Measurements from ENCODE around the gene OR10X1.

The OR10X1 gene

GRCh38 chr1:158579733-158580132 lies at the start of gene OR10X1:
OR10X1 (minus strand) TSS chr1:158579899; CDS start chr1:158579899, 0 bp downstream.
- ATAC-seq: no peak
- H3K27ac Mint-ChIP-seq: no peak within 1 kb of the TSS
- H3K9me3 Mint-ChIP-seq: no peaks in the 10 kb centered on the region
- H3K27me3 Mint-ChIP-seq: peaks cover 8% of the 10 kb centered on the region
- no peaks in the 10 kb centered on the region for H3K4me1 Mint-ChIP-seq
- no peaks in the 10 kb centered on the region for H3K36me3 Mint-ChIP-seq (ENCODE audit: low read depth)
- H3K4me3 Mint-ChIP-seq: no peak within 1 kb of the TSS
- no peak for DNase-seq

GRCh38 chr1:158613764-158614163 lies 34.1 kb upstream of the OR10X1 start:
- Mint-ChIP-seq H3K27me3 (peaks cover 5% of the 10 kb centered on the region), H3K9me3 (no peaks in the 10 kb centered on the region), H3K36me3 (ENCODE audit: low read depth) (no peaks in the 10 kb centered on the region), H3K4me1 (no peaks in the 10 kb centered on the region), H3K4me3 (no peak overlapping the region), H3K27ac (no peak overlapping the region)
- DNase-seq: no peak
- ATAC-seq: no peak

- no peaks in the 10 kb centered on the region for H3K36me3 Mint-ChIP-seq (ENCODE audit: low read depth)
- no peaks in the 10 kb centered on the region for H3K4me1 Mint-ChIP-seq
- H3K9me3 Mint-ChIP-seq: no peaks in the 10 kb centered on the region
- no peak overlapping the region for H3K4me3 Mint-ChIP-seq
- peaks cover 5% of the 10 kb centered on the region for H3K27me3 Mint-ChIP-seq
- no peak overlapping the region for H3K27ac Mint-ChIP-seq
- DNase-seq: no peak
- no peak for ATAC-seq
Observed at GRCh38 chr1:158611916-158612315, 32.2 kb upstream of the OR10X1 start.

DNA sequence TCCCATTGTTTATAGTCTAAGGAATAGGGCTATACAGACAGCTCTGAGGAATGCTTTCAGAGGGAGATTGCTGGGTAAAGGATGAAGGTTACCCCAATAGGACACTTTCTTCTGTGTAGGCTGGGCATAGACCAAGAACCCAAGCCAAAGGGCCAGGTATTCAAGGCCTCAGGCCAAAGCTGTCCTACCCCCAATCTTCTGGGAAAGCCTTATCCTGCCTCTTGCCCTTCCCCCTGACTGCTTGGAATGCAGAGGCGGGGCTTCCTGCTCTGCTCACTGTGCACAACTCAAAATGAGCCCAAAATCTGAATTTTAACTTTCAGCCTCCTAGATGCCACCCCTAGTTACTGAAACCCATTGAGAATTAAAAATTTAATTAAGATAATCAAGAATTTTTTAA lies 27.6 kb upstream of the OR10X1 start:
- H3K36me3 Mint-ChIP-seq (ENCODE audit: low read depth): no peaks in the 10 kb centered on the region
- no peak overlapping the region for H3K27ac Mint-ChIP-seq
- DNase-seq: no peak
- no peaks in the 10 kb centered on the region for H3K27me3 Mint-ChIP-seq
- ATAC-seq: no peak
- H3K9me3 Mint-ChIP-seq: no peaks in the 10 kb centered on the region
- H3K4me3 Mint-ChIP-seq: no peak overlapping the region
- H3K4me1 Mint-ChIP-seq: no peaks in the 10 kb centered on the region

- Mint-ChIP-seq H3K27ac (no peak within 1 kb of the TSS), H3K9me3 (no peaks in the 10 kb centered on the region), H3K4me1 (no peaks in the 10 kb centered on the region), H3K27me3 (peaks cover 2% of the 10 kb centered on the region), H3K36me3 (ENCODE audit: low read depth) (no peaks in the 10 kb centered on the region), H3K4me3 (no peak within 1 kb of the TSS)
- ATAC-seq (no peak), DNase-seq (no peak)
Observed at GRCh38 chr1:158604968-158605367, 25.3 kb upstream of the OR10X1 start, which contains the start of gene OR10Z1. OR10Z1 (plus strand) TSS chr1:158605268; CDS start chr1:158606439, 1,171 bp downstream.

DNA sequence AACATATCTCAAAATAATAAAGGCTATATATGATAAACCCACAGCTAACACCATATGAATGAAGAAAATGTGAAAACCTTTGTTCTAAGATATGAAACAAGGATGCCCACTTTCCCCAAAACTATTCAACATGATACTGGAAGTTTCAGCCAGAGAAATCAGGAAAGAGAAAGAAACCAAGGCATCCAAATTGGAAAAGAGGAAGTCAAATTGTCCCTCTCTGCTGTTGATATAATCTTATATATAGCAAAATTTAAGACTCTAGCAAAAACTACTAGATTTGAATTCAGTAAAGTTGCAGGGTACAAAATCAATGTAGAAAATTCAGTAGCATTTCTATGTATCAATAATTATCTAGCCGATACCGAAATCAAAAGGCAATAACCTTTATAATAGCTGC lies 21.0 kb upstream of the OR10X1 start:
- Mint-ChIP-seq H3K4me1 (no peaks in the 10 kb centered on the region), H3K27ac (no peak overlapping the region), H3K9me3 (peaks cover 22% of the 10 kb centered on the region), H3K27me3 (peaks cover 8% of the 10 kb centered on the region), H3K36me3 (ENCODE audit: low read depth) (peaks cover 9% of the 10 kb centered on the region), H3K4me3 (no peak overlapping the region)
- ATAC-seq (no peak), DNase-seq (no peak)

DNA sequence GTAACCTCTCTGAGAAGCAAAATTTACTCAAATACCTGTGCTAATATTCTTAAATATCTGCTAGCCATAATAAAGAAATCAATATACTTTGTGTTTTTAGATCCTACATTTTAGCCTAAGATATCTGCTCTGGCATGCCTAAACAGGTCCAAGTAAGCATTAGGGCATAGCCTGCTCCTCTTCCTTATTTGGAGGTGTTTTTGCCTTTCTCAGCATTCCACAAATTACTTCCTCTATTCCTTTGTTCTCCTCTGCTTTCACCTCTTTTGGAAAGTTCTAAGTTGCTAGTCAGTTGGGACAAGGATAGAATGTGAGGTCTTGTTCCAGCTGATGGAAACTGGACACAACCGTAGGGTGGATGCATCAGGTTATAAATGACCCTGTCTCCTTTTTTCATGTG lies 7.2 kb upstream of the OR10X1 start:
- Mint-ChIP-seq H3K9me3 (peaks cover 4% of the 10 kb centered on the region), H3K36me3 (ENCODE audit: low read depth) (no peaks in the 10 kb centered on the region), H3K27me3 (peaks cover 10% of the 10 kb centered on the region), H3K4me3 (no peak overlapping the region), H3K27ac (no peak overlapping the region), H3K4me1 (no peaks in the 10 kb centered on the region)
- no peak for ATAC-seq
- DNase-seq: no peak

- no peaks in the 10 kb centered on the region for H3K4me1 Mint-ChIP-seq
- H3K36me3 Mint-ChIP-seq (ENCODE audit: low read depth): no peaks in the 10 kb centered on the region
- ATAC-seq: no peak
Observed at GRCh38 chr1:158583962-158584361, 4.3 kb upstream of the OR10X1 start.

DNA sequence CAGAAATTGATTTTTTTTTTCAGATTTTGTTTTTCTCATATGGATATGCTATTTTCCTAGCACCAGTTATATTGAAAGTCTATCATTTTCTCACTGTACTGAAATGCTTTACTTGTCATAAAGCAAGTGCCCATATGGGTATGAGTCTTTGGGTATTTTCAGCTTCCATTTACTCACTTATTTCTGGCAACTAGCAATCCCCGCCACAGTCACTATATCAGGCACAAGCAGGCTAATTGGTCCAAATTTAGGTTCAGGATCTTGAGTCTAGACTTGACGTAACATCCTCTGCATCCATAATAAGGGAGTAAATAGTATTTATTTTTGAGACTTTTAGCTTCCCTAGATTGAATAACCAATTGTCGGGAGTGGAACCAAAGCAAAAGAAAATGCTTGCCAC lies 2.1 kb downstream of the OR10X1 start:
- no peak overlapping the region for H3K4me3 Mint-ChIP-seq
- H3K27ac Mint-ChIP-seq: no peak overlapping the region
- DNase-seq (no peak), ATAC-seq (no peak)
- H3K4me1 Mint-ChIP-seq: no peaks in the 10 kb centered on the region
- no peaks in the 10 kb centered on the region for H3K36me3 Mint-ChIP-seq (ENCODE audit: low read depth)
- no peaks in the 10 kb centered on the region for H3K9me3 Mint-ChIP-seq
- H3K27me3 Mint-ChIP-seq: peaks cover 13% of the 10 kb centered on the region

More at GRCh38 chr1:158583962-158584361, 4.3 kb upstream of the OR10X1 start:
- no peak for DNase-seq
- no peak overlapping the region for H3K4me3 Mint-ChIP-seq
- no peak overlapping the region for H3K27ac Mint-ChIP-seq
- peaks cover 4% of the 10 kb centered on the region for H3K9me3 Mint-ChIP-seq
- H3K27me3 Mint-ChIP-seq: peaks cover 6% of the 10 kb centered on the region

DNA sequence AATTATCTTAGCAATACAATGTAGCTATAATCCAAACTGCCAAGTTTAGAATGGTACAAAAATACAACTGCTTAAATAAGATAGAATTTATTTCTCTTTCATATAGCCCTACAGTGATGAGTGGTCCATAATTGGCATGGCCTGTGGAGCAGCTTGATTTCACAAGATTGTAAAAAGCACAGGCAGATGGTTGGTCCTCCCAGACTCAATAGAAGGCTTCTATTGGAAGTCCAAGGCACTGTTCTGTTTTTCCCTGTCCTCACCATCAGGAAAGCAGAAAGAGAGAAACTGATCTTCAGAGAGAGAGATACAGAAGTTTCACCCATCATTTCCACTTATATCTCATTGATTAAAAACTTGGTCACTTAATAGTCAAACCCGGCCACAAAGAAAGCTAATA lies 7.5 kb downstream of the OR10X1 start:
- H3K27me3 Mint-ChIP-seq: peaks cover 12% of the 10 kb centered on the region
- no peak overlapping the region for H3K27ac Mint-ChIP-seq
- ATAC-seq (no peak), DNase-seq (no peak)
- no peaks in the 10 kb centered on the region for H3K36me3 Mint-ChIP-seq (ENCODE audit: low read depth)
- no peak overlapping the region for H3K4me3 Mint-ChIP-seq
- no peaks in the 10 kb centered on the region for H3K4me1 Mint-ChIP-seq
- H3K9me3 Mint-ChIP-seq: peaks cover 5% of the 10 kb centered on the region

- H3K4me1 Mint-ChIP-seq: no peaks in the 10 kb centered on the region
- H3K9me3 Mint-ChIP-seq: peaks cover 5% of the 10 kb centered on the region
- H3K27me3 Mint-ChIP-seq: peaks cover 13% of the 10 kb centered on the region
- H3K27ac Mint-ChIP-seq: no peak within 1 kb of the TSS
- H3K36me3 Mint-ChIP-seq (ENCODE audit: low read depth): no peaks in the 10 kb centered on the region
- no peak for DNase-seq
- no peak for ATAC-seq
- no peak within 1 kb of the TSS for H3K4me3 Mint-ChIP-seq
Observed at GRCh38 chr1:158570480-158570879, 9.2 kb downstream of the OR10X1 start, which contains the start of gene OR6P1. OR6P1 (minus strand) TSS chr1:158570580; CDS start chr1:158563604, 6,976 bp downstream.

DNA sequence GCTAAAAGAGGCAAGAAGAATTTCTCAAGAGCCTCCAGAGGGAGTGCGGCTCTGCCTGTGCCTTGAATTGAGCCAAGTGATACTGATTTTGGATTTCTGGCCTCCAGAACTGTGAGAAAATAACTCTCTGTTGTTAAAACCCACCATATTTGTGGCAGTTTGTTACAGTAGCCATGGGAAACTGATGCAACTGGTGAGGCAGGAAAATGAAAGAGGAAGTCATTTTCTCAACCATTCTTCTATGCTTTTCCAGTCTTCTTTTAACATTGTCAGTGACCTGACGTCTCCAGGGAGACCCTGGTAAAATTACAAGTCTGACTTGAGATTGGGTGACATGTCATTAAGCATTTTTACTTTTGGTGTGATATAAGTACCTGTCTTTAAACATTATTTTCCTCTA lies 15.1 kb downstream of the OR10X1 start:
- no peak for ATAC-seq
- H3K9me3 Mint-ChIP-seq: peaks cover 5% of the 10 kb centered on the region
- H3K4me1 Mint-ChIP-seq: peaks cover 7% of the 10 kb centered on the region
- DNase-seq: no peak
- no peaks in the 10 kb centered on the region for H3K36me3 Mint-ChIP-seq (ENCODE audit: low read depth)
- no peak overlapping the region for H3K4me3 Mint-ChIP-seq
- H3K27ac Mint-ChIP-seq: no peak overlapping the region
- H3K27me3 Mint-ChIP-seq: peaks cover 11% of the 10 kb centered on the region

DNA sequence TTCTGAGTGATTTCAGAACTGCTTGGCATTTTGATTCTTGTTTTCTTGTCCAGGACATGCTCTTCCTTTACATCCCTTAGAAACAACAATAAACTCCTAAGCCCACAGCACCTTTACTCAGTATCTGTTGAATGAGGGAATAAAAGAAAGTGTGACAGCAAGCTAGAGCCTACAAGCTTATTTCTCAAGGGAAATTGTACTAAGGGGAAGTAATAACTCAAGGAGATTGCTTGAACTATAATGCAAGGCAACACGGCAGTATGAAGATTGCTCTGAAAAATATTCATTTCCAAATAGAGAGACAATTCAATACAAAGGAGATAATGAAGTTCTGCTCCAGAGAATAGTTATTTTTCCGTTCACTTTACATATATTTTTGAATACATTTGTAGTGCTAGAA lies 15.8 kb downstream of the OR10X1 start:
- Mint-ChIP-seq H3K27ac (no peak overlapping the region), H3K36me3 (ENCODE audit: low read depth) (no peaks in the 10 kb centered on the region), H3K4me1 (peaks cover 7% of the 10 kb centered on the region), H3K9me3 (peaks cover 5% of the 10 kb centered on the region), H3K27me3 (peaks cover 11% of the 10 kb centered on the region), H3K4me3 (no peak overlapping the region)
- ATAC-seq (no peak), DNase-seq (no peak)

DNA sequence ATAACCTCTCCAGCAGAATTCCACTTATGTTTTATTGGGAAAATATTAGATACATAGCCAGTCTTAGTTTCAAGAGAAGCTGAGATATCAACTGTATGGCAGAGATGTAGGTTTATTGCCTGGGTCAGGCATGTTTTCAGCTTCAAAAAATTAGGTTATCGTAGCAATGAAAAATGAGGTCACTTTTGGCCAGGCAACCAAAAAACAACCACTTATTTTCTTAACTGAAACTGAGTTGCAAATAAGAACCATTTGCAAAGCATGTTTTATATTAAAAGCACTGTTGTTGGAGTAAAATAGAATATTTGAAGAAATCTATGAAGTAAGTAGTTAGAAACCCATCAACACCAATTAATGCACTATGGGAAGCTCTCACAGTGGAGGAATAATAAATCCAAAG lies 20.0 kb downstream of the OR10X1 start:
- Mint-ChIP-seq H3K27me3 (peaks cover 13% of the 10 kb centered on the region), H3K36me3 (ENCODE audit: low read depth) (no peaks in the 10 kb centered on the region), H3K27ac (no peak overlapping the region), H3K9me3 (no peaks in the 10 kb centered on the region), H3K4me1 (peaks cover 7% of the 10 kb centered on the region), H3K4me3 (no peak overlapping the region)
- ATAC-seq (no peak), DNase-seq (no peak)

DNA sequence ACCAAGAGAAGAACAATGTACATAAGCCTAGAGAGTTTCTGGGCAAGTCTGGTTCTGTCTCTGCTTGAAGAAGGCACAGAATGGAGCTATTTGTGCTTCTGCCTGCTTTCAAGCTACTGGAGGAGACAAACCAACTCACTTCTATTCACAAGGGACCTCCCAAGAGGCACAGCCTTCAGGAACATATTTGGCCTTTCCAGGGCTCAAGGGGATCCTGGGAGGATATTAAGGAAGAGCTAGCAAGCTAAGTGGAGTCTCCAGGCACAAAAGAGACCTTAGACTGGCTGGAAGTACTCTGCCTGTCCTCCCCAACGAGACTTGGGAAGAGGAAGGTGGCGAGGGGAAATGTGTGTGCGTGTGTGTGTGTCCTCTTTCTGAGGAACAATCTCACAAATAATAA lies 25.3 kb downstream of the OR10X1 start, which contains the start of gene OR6Y1:
Gene OR6Y1, minus strand, starts transcription at position 54 of the 400 bp plus-strand sequence. CDS start 6,300 bp downstream, outside the sequence.
- Mint-ChIP-seq H3K27me3 (peaks cover 11% of the 10 kb centered on the region), H3K4me1 (no peaks in the 10 kb centered on the region), H3K36me3 (ENCODE audit: low read depth) (no peaks in the 10 kb centered on the region), H3K4me3 (no peak within 1 kb of the TSS), H3K9me3 (no peaks in the 10 kb centered on the region), H3K27ac (no peak within 1 kb of the TSS)
- ATAC-seq (no peak), DNase-seq (no peak)

- H3K27me3 Mint-ChIP-seq: peaks cover 11% of the 10 kb centered on the region
Observed at GRCh38 chr1:158552296-158552695, 27.4 kb downstream of the OR10X1 start.

More at GRCh38 chr1:158552296-158552695, 27.4 kb downstream of the OR10X1 start:
- no peaks in the 10 kb centered on the region for H3K9me3 Mint-ChIP-seq
- no peak for ATAC-seq
- no peaks in the 10 kb centered on the region for H3K4me1 Mint-ChIP-seq
- no peak for DNase-seq
- H3K27ac Mint-ChIP-seq: no peak overlapping the region
- no peaks in the 10 kb centered on the region for H3K36me3 Mint-ChIP-seq (ENCODE audit: low read depth)
- no peak overlapping the region for H3K4me3 Mint-ChIP-seq

Measured in activated naive CD8-positive, alpha-beta T cell treated with anti-CD3 and anti-CD28 coated beads, Interleukin-2, amount 50 U/mL, for 24 hours (primary cell).